Keratinocyte (primary cell): ENCODE results near the gene TENM3. TPM values are rescaled to one million over a fixed set of nuclear protein-coding genes. Genes with fewer than 3 reads are reported as not detected.

Source experiments
- DNase-seq: peaks from one replicate; pipeline ENCODE4 v3.0.0-alpha.2; 2011; ENCODE audit warnings: low read depth, missing footprints, low spot score
- FAIRE-seq: peaks from 2 replicates; lab custom pipeline; 2011; peaks lifted over from hg19 to GRCh38; lab: Jason Lieb, UNC
- H2AFZ ChIP-seq: 2 replicates; pipeline ENCODE4 v1.6.0; 2012; ENCODE audit warnings: low read length, control low read depth, inconsistent platforms; ENCODE audit not compliant: control insufficient read depth
- H3K27ac ChIP-seq: 2 replicates; pipeline ENCODE4 v1.5.1; 2011; ENCODE audit warnings: low read length; ENCODE audit not compliant: control insufficient read depth, insufficient read depth
- H3K27me3 ChIP-seq: 3 replicates; pipeline ENCODE4 v1.6.0; 2011; ENCODE audit warnings: low read length; ENCODE audit not compliant: control insufficient read depth, insufficient read depth; ENCODE audit errors: extremely low read depth
- H3K36me3 ChIP-seq, 2 experiments: 2 replicates in 1 of 2; 3 replicates in 1 of 2; pipeline ENCODE4 v1.5.1; 2011; ENCODE audit warnings: low read length in 2 of 2, mild to moderate bottlenecking in 1 of 2; ENCODE audit not compliant: control insufficient read depth in 2 of 2, insufficient read depth in 2 of 2; ENCODE audit errors: extremely low read depth in 1 of 2
- H3K4me1 ChIP-seq: 3 replicates; pipeline ENCODE4 v1.5.1; 2011; ENCODE audit warnings: low read length; ENCODE audit not compliant: control insufficient read depth, insufficient read depth; ENCODE audit errors: extremely low read depth
- H3K4me2 ChIP-seq: 3 replicates; pipeline ENCODE4 v1.6.0; 2011; ENCODE audit warnings: low read depth, low read length; ENCODE audit not compliant: control insufficient read depth, insufficient read depth; ENCODE audit errors: extremely low read depth
- H3K4me3 ChIP-seq, 3 experiments: fragments of 200-600 bp in 1 of 3; sonication (generic) in 1 of 3; 2 replicates in 2 of 3; 3 replicates in 1 of 3; pipeline ENCODE4 v1.5.1; 2011 to 2016; ENCODE audit warnings: low read length in 3 of 3, mild to moderate bottlenecking in 3 of 3, control low read depth in 2 of 3, inconsistent platforms in 1 of 3, low read depth in 1 of 3, mixed read lengths in 1 of 3, mixed run types in 1 of 3, moderate library complexity in 1 of 3; ENCODE audit not compliant: control insufficient read depth in 2 of 3, insufficient read depth in 2 of 3; ENCODE audit errors: extremely low read depth in 1 of 3
- H3K79me2 ChIP-seq: 2 replicates; pipeline ENCODE4 v1.6.0; 2012; ENCODE audit warnings: low read length; ENCODE audit not compliant: control insufficient read depth, insufficient read depth
- H3K9ac ChIP-seq: 3 replicates; pipeline ENCODE4 v1.6.0; 2011; ENCODE audit warnings: low read length; ENCODE audit not compliant: control insufficient read depth, insufficient read depth; ENCODE audit errors: extremely low read depth
- H3K9me1 ChIP-seq: 3 replicates; pipeline ENCODE4 v1.6.0; 2011; ENCODE audit warnings: low read length; ENCODE audit not compliant: control insufficient read depth, insufficient read depth; ENCODE audit errors: extremely low read depth
- H3K9me3 ChIP-seq: 2 replicates; pipeline ENCODE4 v1.5.1; 2012; ENCODE audit warnings: low read depth, low read length; ENCODE audit not compliant: control insufficient read depth
- H4K20me1 ChIP-seq: 3 replicates; pipeline ENCODE4 v1.6.0; 2011; ENCODE audit warnings: low read length; ENCODE audit not compliant: control insufficient read depth, insufficient read depth; ENCODE audit errors: extremely low read depth
- EZH2 ChIP-seq: IDR thresholded peaks from one replicate; pipeline ENCODE4 v1.6.1; 2012; ENCODE audit warnings: inconsistent platforms, mild to moderate bottlenecking, low read length, moderate library complexity
- dilution Hi-C: fragments of 300-500 bp; cut with MboI; formaldehyde crosslinking; loops from one replicate; pipeline ENCODE4 v1.7.0; 2020; ENCODE audit warnings: low sequenced_read_pairs; ENCODE audit not compliant: extremely low pct_ligation_motif_present
- polyA plus RNA-seq, 5 experiments: library from polyadenylated mRNA; depleted of rRNA in 3 of 5; stranded (reverse) in 3 of 5; stranded (forward) in 1 of 5; unstranded in 1 of 5; fragments of >200 nt; gene quantifications; 1 replicate in 1 of 5; 2 replicates in 3 of 5; 3 replicates in 1 of 5; pipeline versions ENCODE4 v1.2.1 to v1.2.3, GENCODE V29; 2011 to 2012; ENCODE audit warnings: missing spikeins in 2 of 5, low read depth in 1 of 5, low replicate concordance in 1 of 5
- TF ChIP-seq, protein P1 (sequence below), 3 experiments: IDR thresholded peaks in 1 of 3; conservative IDR thresholded peaks in 1 of 3; optimal IDR thresholded peaks in 1 of 3; 2 replicates in 2 of 3; 3 replicates in 1 of 3; pipeline versions ENCODE3 to v1.5.1; 2011; ENCODE audit warnings: low read length in 3 of 3, mild to moderate bottlenecking in 3 of 3, moderate library complexity in 2 of 3, control low read depth in 1 of 3, inconsistent platforms in 1 of 3; ENCODE audit not compliant: insufficient read depth in 2 of 3; ENCODE audit errors: extremely low read depth in 1 of 3

The TENM3 gene
- polyA plus RNA-seq, 1 donor (not counting 4 experiments of a cell fraction or from before 2014, with no cell fraction given), result 17.0 TPM

DNA sequence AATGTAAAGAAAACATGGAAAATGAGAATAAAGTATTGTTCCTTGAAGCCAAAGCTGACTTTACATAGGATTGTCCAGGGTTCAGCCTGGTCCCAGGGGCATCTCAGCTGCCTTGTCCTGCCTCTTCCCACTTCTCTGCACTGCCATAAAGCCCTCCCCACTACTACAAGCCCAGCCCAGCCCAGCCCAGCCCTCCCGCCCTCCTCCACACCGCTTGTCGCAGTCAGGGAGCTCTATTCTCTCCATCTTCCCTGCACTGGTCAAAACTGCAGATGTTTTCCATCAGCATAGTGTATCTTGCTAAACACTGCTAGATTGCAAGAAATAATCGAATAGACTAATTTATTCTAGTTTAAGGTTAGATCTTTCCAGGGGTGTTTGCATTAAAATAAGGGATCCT is 100.3 kb downstream of the TENM3 start:
- H3K9me3 ChIP-seq, result no peaks in the 10 kb centered on the region

DNA sequence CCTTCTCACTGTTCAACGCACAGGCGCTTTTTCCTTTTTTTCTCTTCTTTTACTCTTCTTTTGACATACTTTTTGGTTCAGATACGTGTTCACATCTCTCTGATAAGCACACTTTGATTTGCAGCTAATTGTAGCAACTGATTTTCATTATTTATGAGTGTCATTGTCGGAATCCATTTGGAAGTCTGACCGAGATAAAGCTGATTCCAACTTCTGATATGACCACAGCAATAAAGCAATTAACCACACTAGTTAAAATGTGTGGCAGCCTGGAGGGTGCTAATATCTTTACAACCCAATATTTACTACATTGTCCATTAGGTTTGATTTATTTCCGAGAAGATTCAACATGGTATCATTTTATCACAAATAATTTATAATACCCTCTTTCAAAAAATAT is 101.8 kb downstream of the TENM3 start:
- H3K4me3 ChIP-seq, result no peak overlapping the region
- H4K20me1 ChIP-seq, result no peaks in the 10 kb centered on the region
- H3K4me1 ChIP-seq, result no peaks in the 10 kb centered on the region
- no peak overlapping the region for H3K4me2 ChIP-seq
- no peak overlapping the region for H3K27ac ChIP-seq
- FAIRE-seq, result no peak
- TF ChIP-seq, protein P1, sequence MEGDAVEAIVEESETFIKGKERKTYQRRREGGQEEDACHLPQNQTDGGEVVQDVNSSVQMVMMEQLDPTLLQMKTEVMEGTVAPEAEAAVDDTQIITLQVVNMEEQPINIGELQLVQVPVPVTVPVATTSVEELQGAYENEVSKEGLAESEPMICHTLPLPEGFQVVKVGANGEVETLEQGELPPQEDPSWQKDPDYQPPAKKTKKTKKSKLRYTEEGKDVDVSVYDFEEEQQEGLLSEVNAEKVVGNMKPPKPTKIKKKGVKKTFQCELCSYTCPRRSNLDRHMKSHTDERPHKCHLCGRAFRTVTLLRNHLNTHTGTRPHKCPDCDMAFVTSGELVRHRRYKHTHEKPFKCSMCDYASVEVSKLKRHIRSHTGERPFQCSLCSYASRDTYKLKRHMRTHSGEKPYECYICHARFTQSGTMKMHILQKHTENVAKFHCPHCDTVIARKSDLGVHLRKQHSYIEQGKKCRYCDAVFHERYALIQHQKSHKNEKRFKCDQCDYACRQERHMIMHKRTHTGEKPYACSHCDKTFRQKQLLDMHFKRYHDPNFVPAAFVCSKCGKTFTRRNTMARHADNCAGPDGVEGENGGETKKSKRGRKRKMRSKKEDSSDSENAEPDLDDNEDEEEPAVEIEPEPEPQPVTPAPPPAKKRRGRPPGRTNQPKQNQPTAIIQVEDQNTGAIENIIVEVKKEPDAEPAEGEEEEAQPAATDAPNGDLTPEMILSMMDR (optimal IDR thresholded peaks at IDR 0.05 in 1 of 3, IDR thresholded peaks at IDR 0.05 in 1 of 3, conservative IDR thresholded peaks at IDR 0.05 in 1 of 3; ENCODE audit: extremely low read depth in 1 of 3, insufficient read depth in 2 of 3, low read length in 3 of 3), result no peak
- no peak for TF ChIP-seq EZH2
- H3K27me3 ChIP-seq, result no peaks in the 10 kb centered on the region
- no peaks in the 10 kb centered on the region for H3K79me2 ChIP-seq
- no peak for DNase-seq
- no peak overlapping the region for H3K9ac ChIP-seq
- H2AFZ ChIP-seq, result no peak overlapping the region
- no peaks in the 10 kb centered on the region for H3K9me1 ChIP-seq
- H3K36me3 ChIP-seq, result no peaks in the 10 kb centered on the region
- H3K9me3 ChIP-seq, result no peaks in the 10 kb centered on the region
- dilution Hi-C loops, result no loop called here

More for the DNA sequence above, 100.3 kb downstream of the TENM3 start:
- H3K36me3 ChIP-seq, result no peaks in the 10 kb centered on the region
- no peaks in the 10 kb centered on the region for H3K4me1 ChIP-seq
- no peaks in the 10 kb centered on the region for H3K79me2 ChIP-seq
- no peaks in the 10 kb centered on the region for H4K20me1 ChIP-seq
- no peak overlapping the region for H3K4me2 ChIP-seq
- no peak for DNase-seq
- no peak overlapping the region for H3K27ac ChIP-seq
- no peaks in the 10 kb centered on the region for H3K9me1 ChIP-seq
- FAIRE-seq, result no peak
- H3K9ac ChIP-seq, result no peak overlapping the region
- dilution Hi-C loops, result no loop called here
- no peaks in the 10 kb centered on the region for H3K27me3 ChIP-seq
- TF ChIP-seq EZH2, result no peak
- TF ChIP-seq, protein P1 (optimal IDR thresholded peaks at IDR 0.05 in 1 of 3, IDR thresholded peaks at IDR 0.05 in 1 of 3, conservative IDR thresholded peaks at IDR 0.05 in 1 of 3; ENCODE audit: extremely low read depth in 1 of 3, insufficient read depth in 2 of 3, low read length in 3 of 3), result no peak
- no peak overlapping the region for H3K4me3 ChIP-seq
- H2AFZ ChIP-seq, result no peak overlapping the region
